HG02763 (cell line): ENCODE data around the gene MMP26.
"Not testable (repeated sequence)": the region's sequence is repeated elsewhere in the genome, so short reads cannot be mapped to it uniquely, and the experiment has no call there.

Experiments used
- ATAC-seq: cut with Tn5 transposase; IDR thresholded peaks from one replicate; pipeline ENCODE4 v1.9.1; 2021; ENCODE audit warnings: mild to moderate bottlenecking, moderate library complexity; ENCODE audit not compliant: unreplicated experiment

The MMP26 gene

GRCh38 chr11:4722616-4723534 is 18.3 kb downstream of the MMP26 start:
- ATAC-seq, result not testable (repeated sequence)

- ATAC-seq, result no peak
Measured at GRCh38 chr11:4727171-4727570, 22.6 kb downstream of the MMP26 start.

- ATAC-seq, result no peak
Measured at GRCh38 chr11:4740735-4741134, 36.2 kb downstream of the MMP26 start.

- ATAC-seq, result no peak
Measured at GRCh38 chr11:4748438-4748837, 43.9 kb downstream of the MMP26 start.

GRCh38 chr11:4751201-4751600 is 46.6 kb downstream of the MMP26 start:
- ATAC-seq, result no peak
